ENCODE measurements around the gene CAPN15.

The CAPN15 gene

DNA sequence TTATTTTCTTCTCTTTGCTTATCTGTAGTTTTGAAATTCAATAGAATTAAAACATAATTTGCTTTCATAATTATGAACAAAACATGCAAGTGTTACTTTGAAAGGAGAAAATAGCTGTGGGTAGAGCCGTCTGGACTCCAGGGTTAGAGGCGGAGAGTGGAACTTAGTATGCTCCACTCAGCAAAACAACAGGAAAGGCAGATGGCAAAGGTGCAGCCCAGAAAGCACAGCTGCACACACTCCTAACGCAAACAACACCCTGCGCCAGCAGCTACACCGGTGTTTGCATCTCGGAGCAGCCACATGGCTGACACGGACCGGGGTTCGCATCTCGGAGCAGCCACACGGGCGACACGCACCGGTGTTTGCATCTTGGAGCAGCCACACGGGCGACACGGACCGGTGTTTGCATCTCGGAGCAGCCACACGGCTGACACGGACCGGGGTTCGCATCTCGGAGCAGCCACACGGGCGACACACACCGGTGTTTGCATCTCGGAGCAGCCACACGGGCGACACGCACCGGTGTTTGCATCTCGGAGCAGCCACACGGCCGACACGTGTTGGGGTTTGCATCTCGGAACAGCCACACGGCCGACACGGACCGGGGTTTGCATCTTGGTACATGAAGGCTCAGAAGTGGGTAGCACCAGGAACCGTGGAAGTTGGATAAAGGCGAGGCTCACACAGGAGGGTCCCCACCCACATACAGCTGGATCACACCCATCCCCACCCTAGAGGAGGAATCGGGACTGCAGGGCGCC lies 12.2 kb upstream of the CAPN15 start:
- H3K27me3 Mint-ChIP-seq (ENCODE audit: low read depth), result no peaks in the 10 kb centered on the region
- no peak overlapping the region for H3K4me3 Mint-ChIP-seq
- H3K36me3 Mint-ChIP-seq (ENCODE audit: low read depth), result peaks cover 2% of the 10 kb centered on the region
- no peak for DNase-seq (ENCODE audit: low spot score)
- H3K9me3 Mint-ChIP-seq, result no peaks in the 10 kb centered on the region
- H3K4me1 Mint-ChIP-seq (ENCODE audit: low read depth), result no peaks in the 10 kb centered on the region
- no peak overlapping the region for H3K27ac Mint-ChIP-seq

DNA sequence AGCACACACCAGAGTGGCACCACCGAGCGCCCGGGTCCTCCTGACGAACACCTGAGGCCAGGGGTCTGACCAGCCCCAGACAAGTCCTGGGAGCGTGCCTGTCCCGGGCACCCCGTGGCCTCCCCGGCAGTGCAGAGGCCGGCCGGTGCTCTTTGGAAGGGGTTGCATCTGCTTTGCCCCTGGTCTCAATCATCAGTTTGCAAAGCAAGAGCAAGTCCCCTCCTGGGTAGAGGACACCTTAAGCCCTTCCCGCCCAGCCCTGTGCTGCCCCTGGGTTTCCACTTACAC lies 11.6 kb upstream of the CAPN15 start:
- H3K27ac Mint-ChIP-seq, result no peak overlapping the region
- no peaks in the 10 kb centered on the region for H3K27me3 Mint-ChIP-seq (ENCODE audit: low read depth)
- no peaks in the 10 kb centered on the region for H3K9me3 Mint-ChIP-seq
- DNase-seq (ENCODE audit: low spot score), result no peak
- H3K4me3 Mint-ChIP-seq, result no peak overlapping the region
- H3K4me1 Mint-ChIP-seq (ENCODE audit: low read depth), result no peaks in the 10 kb centered on the region
- peaks cover 2% of the 10 kb centered on the region for H3K36me3 Mint-ChIP-seq (ENCODE audit: low read depth)

DNA sequence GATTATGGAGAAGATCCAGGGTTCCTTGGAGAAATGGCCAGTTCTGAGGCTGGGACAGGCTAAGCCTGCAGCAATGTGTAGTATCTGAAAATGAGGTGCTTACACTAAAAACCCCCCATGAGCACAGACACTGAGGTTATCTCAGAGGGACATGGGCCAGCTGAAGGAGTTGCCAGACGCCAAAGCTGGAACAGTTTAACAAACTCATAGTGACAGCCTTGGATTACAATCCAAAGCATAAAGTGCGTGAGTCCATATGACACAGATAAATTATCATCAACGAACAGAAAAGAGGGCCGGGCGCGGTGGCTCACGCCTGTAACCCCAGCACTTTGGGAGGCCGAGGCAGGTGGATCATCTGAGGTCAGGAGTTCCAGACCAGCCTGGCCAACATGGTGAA lies 11.2 kb upstream of the CAPN15 start:
- Mint-ChIP-seq H3K36me3 (ENCODE audit: low read depth) (peaks cover 2% of the 10 kb centered on the region), H3K4me3 (no peak overlapping the region), H3K27me3 (ENCODE audit: low read depth) (no peaks in the 10 kb centered on the region), H3K9me3 (no peaks in the 10 kb centered on the region), H3K4me1 (ENCODE audit: low read depth) (no peaks in the 10 kb centered on the region), H3K27ac (no peak overlapping the region)
- no peak for DNase-seq (ENCODE audit: low spot score)

DNA sequence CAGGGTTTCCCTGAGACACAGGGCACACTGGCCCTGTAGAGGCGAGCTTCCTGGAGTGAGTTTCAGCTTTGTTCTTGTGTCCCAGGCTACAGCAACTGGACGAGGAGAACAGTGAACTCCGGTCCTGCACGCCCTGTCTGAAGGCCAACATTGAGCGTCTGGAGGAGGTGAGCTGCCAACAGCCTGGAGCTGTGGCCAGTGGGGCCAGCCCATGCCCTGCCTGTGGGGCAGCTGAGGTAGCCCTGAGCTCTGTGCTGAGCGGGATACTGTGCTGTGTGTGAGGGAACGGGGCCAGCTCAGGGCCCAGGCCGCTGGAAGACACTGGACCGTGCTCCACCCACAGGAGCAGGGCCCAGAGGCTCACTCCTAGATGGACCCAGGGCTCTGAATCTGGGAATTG lies 8.7 kb upstream of the CAPN15 start:
- peaks cover 2% of the 10 kb centered on the region for H3K36me3 Mint-ChIP-seq (ENCODE audit: low read depth)
- no peaks in the 10 kb centered on the region for H3K27me3 Mint-ChIP-seq (ENCODE audit: low read depth)
- H3K27ac Mint-ChIP-seq, result no peak overlapping the region
- no peaks in the 10 kb centered on the region for H3K4me1 Mint-ChIP-seq (ENCODE audit: low read depth)
- no peak overlapping the region for H3K4me3 Mint-ChIP-seq
- H3K9me3 Mint-ChIP-seq, result no peaks in the 10 kb centered on the region
- DNase-seq (ENCODE audit: low spot score), result no peak

DNA sequence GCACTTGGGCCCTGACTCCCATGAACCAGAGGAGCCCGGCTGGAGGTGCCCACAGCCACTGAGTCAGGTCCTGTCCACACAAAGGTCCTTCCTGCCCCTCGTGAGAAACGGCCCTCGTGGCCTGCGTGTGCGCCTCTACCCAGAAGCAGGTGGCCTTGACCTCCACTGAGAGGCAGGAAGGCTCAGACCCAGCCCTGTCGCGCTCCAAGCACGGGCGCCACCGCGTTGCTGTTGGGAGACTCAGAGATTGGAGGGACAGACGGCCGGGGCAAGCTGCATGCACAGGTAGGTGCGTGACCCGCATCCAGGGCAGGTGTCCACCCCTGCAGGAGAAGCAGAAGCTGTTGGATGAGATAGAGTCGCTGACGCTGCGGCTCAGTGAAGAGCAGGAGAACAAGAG lies 8.1 kb upstream of the CAPN15 start:
- no peaks in the 10 kb centered on the region for H3K27me3 Mint-ChIP-seq (ENCODE audit: low read depth)
- H3K9me3 Mint-ChIP-seq, result no peaks in the 10 kb centered on the region
- H3K4me1 Mint-ChIP-seq (ENCODE audit: low read depth), result no peaks in the 10 kb centered on the region
- no peak overlapping the region for H3K4me3 Mint-ChIP-seq
- no peak for DNase-seq (ENCODE audit: low spot score)
- peaks cover 2% of the 10 kb centered on the region for H3K36me3 Mint-ChIP-seq (ENCODE audit: low read depth)
- no peak overlapping the region for H3K27ac Mint-ChIP-seq

DNA sequence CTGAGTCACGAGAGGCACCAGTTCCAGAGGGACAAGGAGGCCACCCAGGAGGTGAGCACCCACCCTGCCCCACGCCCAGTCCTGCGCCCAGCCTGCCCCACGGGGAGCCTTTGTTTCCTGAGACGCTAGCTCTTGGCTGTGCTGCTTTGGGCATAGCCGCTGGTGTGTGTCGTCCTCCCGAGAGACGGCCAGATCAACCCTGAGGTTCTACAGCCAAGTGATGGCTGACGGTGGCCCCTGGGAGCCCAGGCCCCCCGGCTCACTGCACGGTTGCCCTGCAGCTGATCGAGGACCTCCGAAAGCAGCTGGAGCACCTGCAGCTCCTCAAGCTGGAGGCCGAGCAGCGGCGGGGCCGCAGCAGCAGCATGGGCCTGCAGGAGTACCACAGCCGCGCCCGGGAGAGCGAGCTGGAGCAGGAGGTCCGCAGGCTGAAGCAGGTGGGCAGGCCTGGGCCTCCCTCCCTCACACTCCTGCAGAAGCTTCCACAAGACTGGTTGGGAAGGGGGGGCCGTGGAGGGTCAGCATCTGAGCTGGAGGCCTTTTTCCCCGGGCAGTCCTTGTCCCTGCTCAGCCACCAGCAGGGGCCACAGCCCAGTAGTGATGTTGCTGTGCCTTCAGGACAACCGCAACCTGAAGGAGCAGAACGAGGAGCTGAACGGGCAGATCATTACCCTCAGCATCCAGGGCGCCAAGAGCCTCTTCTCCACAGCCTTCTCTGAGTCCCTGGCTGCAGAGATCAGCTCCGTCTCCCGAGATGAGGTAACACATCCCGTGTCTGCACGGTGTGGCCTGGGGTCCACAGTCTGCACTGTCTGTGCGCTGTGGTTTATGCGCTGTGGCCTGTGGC lies 7.4 kb upstream of the CAPN15 start:
- no peaks in the 10 kb centered on the region for H3K4me1 Mint-ChIP-seq (ENCODE audit: low read depth)
- no peaks in the 10 kb centered on the region for H3K9me3 Mint-ChIP-seq
- H3K27me3 Mint-ChIP-seq (ENCODE audit: low read depth), result no peaks in the 10 kb centered on the region
- no peak overlapping the region for H3K27ac Mint-ChIP-seq
- DNase-seq (ENCODE audit: low spot score), result no peak
- peaks cover 1% of the 10 kb centered on the region for H3K36me3 Mint-ChIP-seq (ENCODE audit: low read depth)
- H3K4me3 Mint-ChIP-seq, result no peak overlapping the region

DNA sequence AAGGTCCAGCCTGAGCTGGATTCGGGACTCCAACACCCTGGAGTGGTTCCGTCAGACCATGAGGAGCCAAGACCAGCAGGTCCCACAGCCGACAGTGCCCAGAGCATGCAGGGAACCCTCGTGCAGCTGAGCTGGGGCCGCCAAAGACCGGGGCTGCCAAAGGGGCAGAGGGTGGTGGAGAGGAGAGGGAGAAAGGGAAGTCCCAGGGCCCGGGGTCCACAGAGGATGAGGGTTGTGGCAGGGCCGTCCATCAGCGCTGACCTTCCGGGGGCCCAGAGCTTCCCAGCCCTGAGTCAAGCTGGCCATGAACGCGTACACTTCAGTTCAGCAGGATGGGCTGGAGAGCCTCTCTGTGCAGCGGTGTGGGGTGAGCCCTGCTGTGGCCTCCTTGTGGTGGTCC lies 6.7 kb upstream of the CAPN15 start:
- Mint-ChIP-seq H3K4me1 (ENCODE audit: low read depth) (peaks cover 6% of the 10 kb centered on the region), H3K9me3 (no peaks in the 10 kb centered on the region), H3K27me3 (ENCODE audit: low read depth) (no peaks in the 10 kb centered on the region), H3K36me3 (ENCODE audit: low read depth) (peaks cover 3% of the 10 kb centered on the region), H3K27ac (no peak overlapping the region), H3K4me3 (no peak overlapping the region)
- no peak for DNase-seq (ENCODE audit: low spot score)

DNA sequence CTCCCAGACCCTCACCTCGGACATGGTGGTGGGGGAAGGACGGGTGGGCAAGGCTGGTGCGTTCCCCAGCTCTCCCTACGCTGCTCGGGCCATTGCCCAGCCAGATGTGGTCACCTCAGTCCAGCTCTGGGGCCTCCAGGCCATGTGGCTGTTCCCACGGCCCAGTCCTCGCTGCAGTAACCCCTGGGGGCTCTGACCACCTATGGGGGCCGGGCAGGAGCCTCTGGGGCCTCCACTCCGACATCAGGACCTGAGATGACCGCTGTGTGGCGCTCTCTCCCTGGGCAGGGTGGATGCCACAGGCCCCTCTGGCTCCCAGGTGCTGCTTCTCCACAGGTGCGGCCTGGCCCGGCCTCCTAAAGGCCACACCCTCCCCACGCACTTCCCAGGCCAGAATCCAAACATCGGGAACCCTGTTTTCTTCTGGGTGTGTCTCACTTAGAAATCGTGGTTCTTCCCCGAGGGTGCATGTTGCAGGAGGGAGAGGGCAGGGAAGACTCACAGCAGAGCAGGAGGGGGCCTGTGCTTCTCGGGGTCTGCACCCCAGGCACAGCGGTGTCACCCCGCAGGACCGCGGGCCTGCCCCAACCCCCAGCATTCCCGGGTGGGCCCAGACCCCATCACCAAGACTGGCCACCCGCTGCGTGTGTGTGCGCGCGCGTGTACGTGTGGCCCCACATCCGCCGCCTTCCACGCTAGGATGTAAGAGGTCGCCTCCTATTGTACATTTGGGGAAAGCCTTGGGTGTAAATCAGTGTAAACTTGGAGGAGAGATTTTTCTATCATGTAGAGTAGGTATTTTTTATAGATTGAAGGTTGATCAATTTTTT lies 5.9 kb upstream of the CAPN15 start:
- no peak overlapping the region for H3K4me3 Mint-ChIP-seq
- H3K4me1 Mint-ChIP-seq (ENCODE audit: low read depth), result peaks cover 11% of the 10 kb centered on the region
- H3K9me3 Mint-ChIP-seq, result no peaks in the 10 kb centered on the region
- H3K36me3 Mint-ChIP-seq (ENCODE audit: low read depth), result peaks cover 3% of the 10 kb centered on the region
- H3K27ac Mint-ChIP-seq, result no peak overlapping the region
- no peak for DNase-seq (ENCODE audit: low spot score)
- no peaks in the 10 kb centered on the region for H3K27me3 Mint-ChIP-seq (ENCODE audit: low read depth)

DNA sequence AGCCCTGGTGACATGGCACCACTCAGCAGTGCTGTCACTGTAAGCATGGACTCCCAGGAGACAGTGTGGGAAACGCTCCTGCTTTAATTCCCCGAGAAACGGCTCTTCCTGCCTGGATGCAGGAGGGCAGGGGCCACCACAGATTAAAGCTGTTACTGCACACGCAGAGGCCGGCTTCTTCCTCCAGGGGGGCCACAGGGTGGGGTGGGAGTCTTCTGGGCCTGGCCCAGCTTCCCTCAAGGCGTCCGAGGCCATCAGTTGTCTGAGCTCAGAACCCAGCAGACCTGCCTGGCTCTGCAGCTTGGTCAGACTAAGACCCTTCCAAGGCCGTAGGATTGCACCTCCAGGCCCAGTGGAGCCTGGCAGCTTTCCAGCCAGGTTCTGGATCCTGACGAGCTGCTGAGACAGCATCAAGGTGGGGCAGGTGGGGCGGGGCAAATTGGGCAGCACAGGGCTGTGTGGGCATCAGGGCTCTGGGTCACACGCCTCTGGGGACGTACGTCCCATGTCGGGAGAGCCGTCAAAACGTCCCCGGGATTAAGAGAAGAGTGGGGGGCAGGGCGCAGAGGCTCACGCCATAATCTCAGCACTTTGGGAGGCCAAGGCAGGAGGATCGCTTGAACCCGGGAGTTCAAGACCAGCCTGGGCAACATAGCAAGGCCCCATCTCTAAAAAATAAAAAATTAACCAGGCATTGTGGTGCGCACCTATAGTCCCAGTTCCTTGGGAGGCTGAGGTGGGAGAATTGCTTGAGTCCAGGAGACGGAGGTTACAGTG lies 5.0 kb upstream of the CAPN15 start:
- DNase-seq (ENCODE audit: low spot score), result no peak
- no peak overlapping the region for H3K4me3 Mint-ChIP-seq
- H3K36me3 Mint-ChIP-seq (ENCODE audit: low read depth), result peaks cover 3% of the 10 kb centered on the region
- H3K4me1 Mint-ChIP-seq (ENCODE audit: low read depth), result peaks cover 12% of the 10 kb centered on the region
- no peaks in the 10 kb centered on the region for H3K9me3 Mint-ChIP-seq
- no peak overlapping the region for H3K27ac Mint-ChIP-seq
- no peaks in the 10 kb centered on the region for H3K27me3 Mint-ChIP-seq (ENCODE audit: low read depth)

DNA sequence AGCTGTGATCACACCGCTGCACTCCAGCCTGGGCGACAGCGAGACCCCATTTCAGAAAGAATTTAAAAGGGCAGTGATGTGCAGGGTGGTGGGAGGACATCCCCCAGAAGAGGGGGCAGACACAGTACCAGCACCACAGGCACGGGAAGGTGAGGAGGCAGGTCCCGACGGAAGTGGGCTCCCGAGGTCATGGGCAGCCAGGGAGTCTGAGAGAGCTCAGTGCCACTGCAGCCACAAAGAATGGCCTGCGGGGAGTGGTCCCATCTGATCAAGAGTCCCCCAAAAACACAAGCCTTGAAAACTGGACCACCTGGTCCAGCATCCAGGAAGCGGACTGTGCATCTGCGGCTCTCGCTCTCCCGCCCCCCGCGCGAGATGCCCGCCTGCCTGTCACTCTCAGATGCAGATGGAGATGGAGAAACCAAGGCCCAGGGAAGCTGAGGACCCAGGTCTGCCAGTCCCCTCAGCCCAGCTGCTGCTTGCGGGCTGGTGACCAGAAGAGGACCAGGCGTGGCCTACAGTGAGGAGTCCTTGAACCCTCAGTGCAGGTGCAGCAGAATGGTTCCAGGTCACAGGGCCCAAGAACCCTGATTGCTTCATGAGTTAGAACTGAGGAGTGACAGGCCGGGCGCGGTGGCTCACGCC lies 4.3 kb upstream of the CAPN15 start:
- Mint-ChIP-seq H3K27me3 (ENCODE audit: low read depth) (no peaks in the 10 kb centered on the region), H3K4me1 (ENCODE audit: low read depth) (peaks cover 12% of the 10 kb centered on the region), H3K36me3 (ENCODE audit: low read depth) (peaks cover 3% of the 10 kb centered on the region), H3K27ac (peak overlapping the region; percentile 31), H3K9me3 (no peaks in the 10 kb centered on the region), H3K4me3 (no peak overlapping the region)
- no peak for DNase-seq (ENCODE audit: low spot score)

DNA sequence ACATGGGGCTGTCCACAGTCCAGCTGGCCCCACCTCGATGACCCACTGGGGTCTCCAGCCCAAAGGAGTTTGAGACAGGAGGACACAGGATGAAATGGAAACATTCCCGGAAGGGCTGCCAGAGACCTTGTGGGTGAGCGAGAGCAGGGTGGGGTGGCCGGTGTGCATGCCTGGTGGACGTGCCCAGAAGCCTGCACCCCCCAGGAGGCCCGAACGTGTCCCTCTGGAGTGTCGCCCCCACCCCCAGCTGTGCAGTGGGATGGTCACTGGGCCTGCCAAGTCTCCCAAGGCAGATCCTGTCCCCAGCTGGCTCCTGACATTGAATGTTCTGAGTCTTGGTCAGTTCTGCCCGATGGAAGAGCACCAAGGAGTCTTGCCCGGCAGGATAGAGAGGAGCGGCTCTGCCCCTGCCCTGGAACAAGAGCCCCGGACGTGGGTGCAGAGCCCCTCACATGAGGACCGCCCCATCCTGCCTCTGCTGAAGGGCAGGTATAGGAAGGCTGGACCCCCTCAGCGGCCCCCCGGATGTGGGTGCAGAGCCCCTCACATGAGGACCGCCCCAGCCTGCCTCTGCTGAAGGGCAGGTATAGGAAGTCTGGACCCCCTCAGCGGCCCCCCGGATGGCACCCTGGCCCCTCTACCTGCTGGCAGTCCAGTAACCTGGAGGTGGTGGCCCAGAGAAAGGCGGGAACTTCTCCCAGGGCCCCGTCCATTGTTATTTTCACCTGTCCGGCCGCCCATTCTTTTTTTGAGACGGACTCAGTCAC lies 3.1 kb upstream of the CAPN15 start:
- H3K4me1 Mint-ChIP-seq (ENCODE audit: low read depth), result peaks cover 16% of the 10 kb centered on the region
- H3K4me3 Mint-ChIP-seq, result no peak overlapping the region
- no peak for DNase-seq (ENCODE audit: low spot score)
- H3K27me3 Mint-ChIP-seq (ENCODE audit: low read depth), result no peaks in the 10 kb centered on the region
- no peaks in the 10 kb centered on the region for H3K9me3 Mint-ChIP-seq
- peaks cover 3% of the 10 kb centered on the region for H3K36me3 Mint-ChIP-seq (ENCODE audit: low read depth)
- peak overlapping the region; percentile 45 for H3K27ac Mint-ChIP-seq

DNA sequence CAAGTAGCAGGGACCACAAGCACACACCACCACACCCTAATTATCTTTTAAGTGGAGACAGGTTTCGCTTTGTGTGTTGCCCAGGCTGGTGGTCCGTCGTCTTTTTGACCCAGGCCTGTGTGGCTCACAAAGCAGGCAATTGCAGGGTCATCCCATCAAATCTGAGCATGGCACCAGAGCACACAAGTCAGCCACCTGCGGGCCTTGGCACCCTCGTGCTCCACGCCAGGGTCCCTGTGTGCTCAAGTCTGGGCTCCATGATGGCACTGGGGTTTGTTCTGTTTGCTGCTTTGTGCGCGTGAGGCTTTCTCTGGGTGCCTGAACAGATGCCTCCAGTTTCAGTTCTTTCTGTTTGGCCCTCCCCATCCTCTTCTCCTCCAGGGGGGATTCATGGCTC lies 2.4 kb upstream of the CAPN15 start:
- no peaks in the 10 kb centered on the region for H3K27me3 Mint-ChIP-seq (ENCODE audit: low read depth)
- peak overlapping the region; percentile 91 for H3K27ac Mint-ChIP-seq
- H3K4me3 Mint-ChIP-seq, result peak overlapping the region; percentile 90
- peaks cover 6% of the 10 kb centered on the region for H3K36me3 Mint-ChIP-seq (ENCODE audit: low read depth)
- no peaks in the 10 kb centered on the region for H3K9me3 Mint-ChIP-seq
- peaks cover 19% of the 10 kb centered on the region for H3K4me1 Mint-ChIP-seq (ENCODE audit: low read depth)
- DNase-seq (ENCODE audit: low spot score), result no peak

Measured in T-helper 2 cell treated with Interferon-gamma antibody and Interleukin-4, amounts not matched to agents 5 μg/mL and 100 μg/mL, for 36 hours (primary cell).